ENCODE results near the gene S100A3. TPM values are rescaled to one million over a fixed set of nuclear protein-coding genes. Genes with fewer than 3 reads are reported as not detected.
"Not testable (repeated sequence)": the region's sequence is repeated elsewhere in the genome, so short reads cannot be mapped to it uniquely, and the experiment has no call there.

S100A3 gene
- total RNA-seq, 4 donors from 2014 or later = 0.69 to 6.0 (median 1.1) TPM; not detected in 1

DNA sequence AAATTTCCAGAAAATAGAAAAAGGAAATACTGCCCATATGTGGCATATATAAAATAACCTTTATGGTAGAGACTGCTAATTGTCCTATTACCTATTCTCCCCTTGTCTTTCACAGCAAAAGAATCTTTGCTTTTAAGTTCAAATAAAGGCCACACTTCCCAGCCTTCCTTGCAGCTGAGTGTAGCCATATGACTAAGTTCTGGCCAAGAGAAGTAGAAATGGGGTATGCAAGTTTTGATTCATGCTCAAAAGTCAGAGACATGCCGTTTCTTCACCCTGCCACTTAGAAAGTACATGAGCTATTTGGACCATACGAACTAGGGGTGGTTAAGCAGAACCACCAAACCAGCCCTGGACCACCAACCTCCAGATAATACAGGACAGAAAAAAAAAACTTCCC, 34.9 kb upstream of the S100A3 start:
- H3K4me3 ChIP-seq = no peak overlapping the region
- H3K36me3 ChIP-seq = no peaks in the 10 kb centered on the region
- TF ChIP-seq POLR2A (IDR thresholded peaks at IDR 0.05) (no peak), EP300 (IDR thresholded peaks at IDR 0.05) (no peak)
- no peaks in the 10 kb centered on the region for H3K9me3 ChIP-seq
- WGBS, 2 donors (ENCODE audit: low coverage in 1 of 2) = 91% methylated on average over 2 of the region's 2 CpGs; no CpG with 5 or more reads in 1 of the 2 donors
- no peaks in the 10 kb centered on the region for H3K27me3 ChIP-seq
- H3K27ac ChIP-seq = no peak overlapping the region
- no peak for ATAC-seq
- no peaks in the 10 kb centered on the region for H3K4me1 ChIP-seq

DNA sequence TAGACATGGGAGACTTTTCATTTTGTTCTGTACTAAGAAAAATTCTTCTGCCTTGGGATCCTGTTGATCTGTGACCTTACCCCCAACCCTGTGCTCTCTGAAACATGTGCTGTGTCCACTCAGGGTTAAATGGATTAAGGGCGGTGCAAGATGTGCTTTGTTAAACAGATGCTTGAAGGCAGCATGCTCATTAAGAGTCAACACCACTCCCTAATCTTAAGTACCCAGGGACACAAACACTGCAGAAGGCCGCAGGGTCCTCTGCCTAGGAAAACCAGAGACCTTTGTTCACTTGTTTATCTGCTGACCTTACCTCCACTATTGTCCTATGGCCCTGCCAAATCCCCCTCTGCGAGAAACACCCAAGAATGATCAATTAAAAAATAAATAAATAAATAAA, 34.5 kb upstream of the S100A3 start:
- not testable (repeated sequence) for ATAC-seq, H3K27ac ChIP-seq, H3K36me3 ChIP-seq, H3K4me1 ChIP-seq, H3K27me3 ChIP-seq, H3K9me3 ChIP-seq, H3K4me3 ChIP-seq
- WGBS, 2 donors (ENCODE audit: low coverage in 1 of 2) = 100% methylated on average over 1 of the region's 3 CpGs; no CpG with 5 or more reads in 1 of the 2 donors

DNA sequence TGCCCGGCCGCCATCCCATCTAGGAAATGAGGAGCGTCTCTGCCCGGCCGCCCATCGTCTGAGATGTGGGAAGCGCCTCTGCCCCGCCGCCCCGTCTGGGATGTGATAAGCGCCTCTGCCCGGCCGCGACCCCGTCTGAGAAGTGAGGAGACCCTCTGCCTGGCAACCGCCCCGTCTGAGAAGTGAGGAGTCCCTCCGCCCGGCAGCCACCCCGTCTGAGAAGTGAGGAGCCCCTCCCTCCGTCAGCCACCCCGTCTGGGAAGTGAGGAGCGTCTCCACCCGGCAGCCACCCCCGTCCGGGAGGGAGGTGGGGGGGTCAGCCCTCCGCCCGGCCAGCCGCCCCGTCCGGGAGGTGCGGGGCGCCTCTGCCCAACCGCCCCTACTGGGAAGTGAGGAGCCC, 33.8 kb upstream of the S100A3 start:
- not testable (repeated sequence) for H3K27ac ChIP-seq, H3K27me3 ChIP-seq, H3K9me3 ChIP-seq, H3K4me3 ChIP-seq, ATAC-seq, H3K36me3 ChIP-seq, H3K4me1 ChIP-seq
- no CpG with 5 or more reads among the region's 34 CpGs for WGBS, 2 donors (ENCODE audit: low coverage in 1 of 2)

DNA sequence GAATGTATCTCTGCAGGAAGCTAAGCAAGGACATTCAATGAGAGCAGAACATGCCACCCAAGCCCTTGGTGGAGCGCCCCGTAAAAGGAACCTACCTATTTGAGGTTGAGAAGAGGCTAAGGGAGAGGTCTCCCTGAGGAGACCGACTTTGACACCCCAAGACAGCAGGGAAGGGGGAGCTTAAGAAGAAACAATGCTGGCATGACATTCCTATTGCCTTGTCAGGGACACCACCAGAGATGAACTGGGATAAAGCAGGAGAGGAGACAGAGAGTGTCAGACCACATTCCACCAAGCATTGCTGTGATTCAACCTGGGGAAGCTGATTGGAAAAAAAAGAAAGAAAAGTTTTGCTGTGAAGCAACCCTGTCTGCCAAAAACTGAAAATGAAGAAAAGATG, 29.9 kb upstream of the S100A3 start:
- Histone ChIP-seq H3K27me3 (no peaks in the 10 kb centered on the region), H3K36me3 (no peaks in the 10 kb centered on the region), H3K4me1 (no peaks in the 10 kb centered on the region), H3K9me3 (no peaks in the 10 kb centered on the region), H3K4me3 (no peak overlapping the region), H3K27ac (no peak overlapping the region)
- 50 to 76% methylated on average over 1 to 2 of the region's 3 CpGs for WGBS, 2 donors (ENCODE audit: low coverage in 1 of 2)
- TF ChIP-seq EP300 (IDR thresholded peaks at IDR 0.05) (no peak), POLR2AphosphoS5 (IDR thresholded peaks at IDR 0.05) (no peak), POLR2A (IDR thresholded peaks at IDR 0.05) (no peak)
- TF ChIP-seq, protein P1, sequence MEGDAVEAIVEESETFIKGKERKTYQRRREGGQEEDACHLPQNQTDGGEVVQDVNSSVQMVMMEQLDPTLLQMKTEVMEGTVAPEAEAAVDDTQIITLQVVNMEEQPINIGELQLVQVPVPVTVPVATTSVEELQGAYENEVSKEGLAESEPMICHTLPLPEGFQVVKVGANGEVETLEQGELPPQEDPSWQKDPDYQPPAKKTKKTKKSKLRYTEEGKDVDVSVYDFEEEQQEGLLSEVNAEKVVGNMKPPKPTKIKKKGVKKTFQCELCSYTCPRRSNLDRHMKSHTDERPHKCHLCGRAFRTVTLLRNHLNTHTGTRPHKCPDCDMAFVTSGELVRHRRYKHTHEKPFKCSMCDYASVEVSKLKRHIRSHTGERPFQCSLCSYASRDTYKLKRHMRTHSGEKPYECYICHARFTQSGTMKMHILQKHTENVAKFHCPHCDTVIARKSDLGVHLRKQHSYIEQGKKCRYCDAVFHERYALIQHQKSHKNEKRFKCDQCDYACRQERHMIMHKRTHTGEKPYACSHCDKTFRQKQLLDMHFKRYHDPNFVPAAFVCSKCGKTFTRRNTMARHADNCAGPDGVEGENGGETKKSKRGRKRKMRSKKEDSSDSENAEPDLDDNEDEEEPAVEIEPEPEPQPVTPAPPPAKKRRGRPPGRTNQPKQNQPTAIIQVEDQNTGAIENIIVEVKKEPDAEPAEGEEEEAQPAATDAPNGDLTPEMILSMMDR (IDR thresholded peaks at IDR 0.05) = no peak
- no peak for ATAC-seq

DNA sequence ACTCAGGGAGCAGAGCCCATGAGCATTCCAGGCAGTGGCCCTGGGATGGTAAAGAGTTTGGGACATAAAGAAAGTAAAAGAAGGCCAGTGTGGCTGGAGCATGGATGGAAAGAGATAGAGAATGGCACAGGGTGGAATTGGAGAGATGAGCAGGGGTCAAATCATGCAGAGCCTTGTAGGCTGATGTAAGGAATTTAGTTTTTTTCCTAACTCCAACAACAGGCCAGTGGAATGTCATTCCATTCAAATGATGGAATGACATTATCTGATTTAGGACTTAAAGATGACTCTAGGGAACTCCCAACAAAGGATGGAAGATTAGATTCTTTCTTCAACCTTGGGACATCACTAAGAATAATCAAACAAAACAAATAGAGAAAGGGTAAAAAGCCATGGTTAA, 29.4 kb upstream of the S100A3 start:
- Histone ChIP-seq H3K4me3 (no peak overlapping the region), H3K9me3 (no peaks in the 10 kb centered on the region), H3K27me3 (no peaks in the 10 kb centered on the region), H3K4me1 (no peaks in the 10 kb centered on the region), H3K27ac (no peak overlapping the region), H3K36me3 (no peaks in the 10 kb centered on the region)
- TF ChIP-seq POLR2AphosphoS5 (IDR thresholded peaks at IDR 0.05) = no peak
- TF ChIP-seq, protein P1 (IDR thresholded peaks at IDR 0.05) = no peak
- no peak for TF ChIP-seq POLR2A (IDR thresholded peaks at IDR 0.05)
- no peak for ATAC-seq

DNA sequence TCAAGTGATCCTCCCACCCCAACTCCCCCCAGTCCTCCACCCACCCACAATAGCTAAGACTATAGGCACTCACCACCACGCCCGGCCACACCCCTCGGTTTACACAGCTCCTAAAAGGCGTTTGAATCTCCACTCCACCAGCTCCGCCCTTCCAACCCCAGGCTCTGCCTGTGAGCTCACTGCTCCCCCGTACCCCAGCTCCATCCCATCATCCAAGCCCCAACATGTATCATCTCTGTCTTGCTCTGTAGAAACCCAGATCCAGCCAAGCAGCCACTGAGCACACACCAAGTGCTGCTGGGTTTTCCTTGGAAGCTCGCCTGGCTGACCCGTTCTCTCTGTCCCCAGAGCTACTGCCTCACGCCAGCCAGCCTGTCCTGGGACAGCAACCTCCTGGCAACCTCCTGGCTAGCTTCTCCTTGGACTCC, 28.6 kb upstream of the S100A3 start:
- H3K36me3 ChIP-seq = no peaks in the 10 kb centered on the region
- H3K27ac ChIP-seq = no peak overlapping the region
- H3K9me3 ChIP-seq = no peaks in the 10 kb centered on the region
- peaks cover 0 to 7% (median 0%) of the 10 kb centered on the region in 3 donors for H3K4me1 ChIP-seq
- no peak overlapping the region for H3K4me3 ChIP-seq
- TF ChIP-seq POLR2A (IDR thresholded peaks at IDR 0.05) (no peak), POLR2AphosphoS5 (IDR thresholded peaks at IDR 0.05) (no peak), EP300 (IDR thresholded peaks at IDR 0.05) (no peak)
- TF ChIP-seq, protein P1 (IDR thresholded peaks at IDR 0.05) = no peak
- no peaks in the 10 kb centered on the region for H3K27me3 ChIP-seq
- ATAC-seq = no peak
- 65 to 79% methylated on average over 6 to 9 of the region's 9 CpGs for WGBS, 2 donors (ENCODE audit: low coverage in 1 of 2)

DNA sequence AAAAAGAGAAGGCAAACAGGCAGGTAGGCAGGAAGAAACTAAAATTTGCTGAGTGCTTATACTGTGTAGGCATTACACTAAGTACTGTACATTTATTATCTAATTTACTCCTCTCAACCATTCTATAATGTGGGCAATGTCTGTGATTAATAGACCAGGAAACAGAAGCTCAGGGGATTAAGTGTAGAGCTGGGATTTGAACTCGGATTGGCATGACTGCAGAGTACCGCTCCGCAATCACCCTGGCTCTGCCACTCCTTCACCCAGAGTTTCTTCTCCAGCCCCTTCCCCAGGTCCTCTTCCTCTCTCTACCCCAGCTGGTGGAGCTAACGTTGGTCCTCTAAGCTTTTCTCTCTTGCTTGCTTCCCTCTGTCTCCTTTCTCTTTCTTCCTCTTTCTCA, 28.1 kb upstream of the S100A3 start:
- Histone ChIP-seq H3K9me3 (no peaks in the 10 kb centered on the region), H3K4me1 (peaks cover 0 to 12% (median 0%) of the 10 kb centered on the region in 3 donors), H3K36me3 (no peaks in the 10 kb centered on the region), H3K4me3 (no peak overlapping the region), H3K27me3 (no peaks in the 10 kb centered on the region), H3K27ac (no peak overlapping the region)
- TF ChIP-seq EP300 (IDR thresholded peaks at IDR 0.05) (no peak), POLR2A (IDR thresholded peaks at IDR 0.05) (no peak), POLR2AphosphoS5 (IDR thresholded peaks at IDR 0.05) (no peak)
- TF ChIP-seq, protein P1 (IDR thresholded peaks at IDR 0.05) = no peak
- ATAC-seq = no peak
- WGBS, 2 donors (ENCODE audit: low coverage in 1 of 2) = 68 to 70% methylated on average over 4 of the region's 4 CpGs

DNA sequence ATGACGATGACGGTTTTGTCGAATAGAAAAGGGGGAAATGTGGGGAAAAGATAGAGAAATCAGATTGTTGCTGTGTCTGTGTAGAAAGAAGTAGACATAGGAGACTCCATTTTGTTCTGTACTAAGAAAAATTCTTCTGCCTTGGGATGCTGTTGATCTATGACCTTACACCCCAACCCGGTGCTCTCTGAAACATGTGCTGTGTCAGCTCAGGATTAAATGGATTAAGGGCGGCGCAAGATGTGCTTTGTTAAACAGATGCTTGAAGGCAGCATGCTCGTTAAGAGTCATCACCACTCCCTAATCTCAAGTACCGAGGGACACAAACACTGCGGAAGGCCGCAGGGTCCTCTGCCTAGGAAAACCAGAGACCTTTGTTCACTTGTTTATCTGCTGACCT, 26.4 kb upstream of the S100A3 start:
- 94 to 100% methylated on average over 4 to 7 of the region's 10 CpGs for WGBS, 2 donors (ENCODE audit: low coverage in 1 of 2)
- H3K9me3 ChIP-seq, H3K4me3 ChIP-seq, H3K36me3 ChIP-seq, H3K27ac ChIP-seq, ATAC-seq, H3K27me3 ChIP-seq: not testable (repeated sequence)
- H3K4me1 ChIP-seq = peaks cover 0 to 15% (median 0%) of the 10 kb centered on the region in 3 donors

DNA sequence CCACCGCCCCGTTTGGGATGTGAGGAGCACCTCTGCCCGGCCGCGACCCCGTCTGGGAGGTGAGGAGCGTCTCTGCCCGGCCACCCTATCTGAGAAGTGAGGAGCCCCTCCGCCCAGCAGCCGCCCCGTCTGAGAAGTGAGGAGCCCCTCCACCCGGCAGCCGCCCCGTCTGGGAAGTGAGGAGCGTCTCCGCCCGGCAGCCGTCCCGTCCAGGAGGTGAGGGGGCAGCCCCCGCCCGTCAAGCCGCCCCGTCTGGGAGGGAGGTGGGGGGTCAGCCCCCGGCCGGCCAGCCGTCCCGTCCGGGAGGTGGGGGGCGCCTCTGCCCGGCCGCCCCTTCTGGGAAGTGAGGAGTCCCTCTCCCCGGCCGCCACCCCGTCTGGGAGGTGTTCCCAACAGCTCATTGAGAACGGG, 26.0 kb upstream of the S100A3 start:
- H3K4me3 ChIP-seq, H3K9me3 ChIP-seq, H3K36me3 ChIP-seq, H3K27ac ChIP-seq, ATAC-seq, H3K27me3 ChIP-seq: not testable (repeated sequence)
- WGBS, 2 donors (ENCODE audit: low coverage in 1 of 2) = no CpG with 5 or more reads among the region's 35 CpGs
- H3K4me1 ChIP-seq = peaks cover 0 to 15% (median 0%) of the 10 kb centered on the region in 3 donors

Data from gastroesophageal sphincter (tissue), 4 donors.